PC-9 (cell line): ENCODE measurements around the gene PP2D1. TPM values are rescaled to one million over a fixed set of nuclear protein-coding genes. Genes with fewer than 3 reads are reported as not detected.

Experiments
- BruUV-seq: library from RNA; stranded (reverse); fragments of 400-500 nt; replicated peaks from 2 replicates; lab custom pipeline; 2021; lab: Mats Ljungman, UMichigan
- CTCF ChIA-PET: fragments of 300-600 bp; sonication (Branson Sonifier 250); formaldehyde crosslinking; loops from one replicate; lab custom pipeline; 2022; ENCODE audit warnings: antibody characterized with exemption; lab: Charles Lee
- POLR2A ChIA-PET: fragments of 300-600 bp; sonication (Branson Sonifier 250); formaldehyde crosslinking; loops from one replicate; lab custom pipeline; 2022; ENCODE audit warnings: antibody characterized with exemption; ENCODE audit not compliant: unreplicated experiment; lab: Charles Lee
- DNase-seq, 2 experiments: peaks; one replicate each; pipeline versions ENCODE4 v3.0.0 to v3.0.0-alpha.2; 2015 to 2022; ENCODE audit warnings: mixed read lengths in 1 of 2
- H2AFZ ChIP-seq: fragments of 200-600 bp; sonication (generic); 2 replicates; pipeline ENCODE4 v1.8.1; 2017; ENCODE audit warnings: antibody characterized with exemption
- H3F3A ChIP-seq: fragments of 200-600 bp; sonication (generic); 2 replicates; pipeline ENCODE4 v1.8.1; 2017; ENCODE audit warnings: antibody characterized with exemption, mild to moderate bottlenecking, low read depth; ENCODE audit not compliant: insufficient read depth
- H3K27ac ChIP-seq: fragments of 200-600 bp; sonication (generic); 2 replicates; pipeline ENCODE4 v1.6.1; 2016; ENCODE audit warnings: mixed run types
- H3K27me3 ChIP-seq: fragments of 200-600 bp; sonication (generic); 2 replicates; pipeline ENCODE4 v1.6.1; 2016; ENCODE audit warnings: low read depth, mixed run types; ENCODE audit not compliant: insufficient read depth
- H3K36me3 ChIP-seq: fragments of 200-600 bp; sonication (generic); 2 replicates; pipeline ENCODE4 v1.6.1; 2016; ENCODE audit warnings: low read depth, mixed run types
- H3K4me1 ChIP-seq: fragments of 200-600 bp; sonication (generic); replicated peaks from 2 replicates; pipeline ENCODE4 v1.6.1; 2016; ENCODE audit warnings: mixed run types; ENCODE audit not compliant: insufficient read depth
- H3K4me2 ChIP-seq: fragments of 200-600 bp; sonication (generic); 2 replicates; pipeline ENCODE4 v1.6.1; 2017; ENCODE audit warnings: mixed run types
- H3K4me3 ChIP-seq: fragments of 200-600 bp; sonication (generic); 2 replicates; pipeline ENCODE4 v1.6.1; 2016; ENCODE audit warnings: mixed run types
- H3K79me2 ChIP-seq: fragments of 200-600 bp; sonication (generic); 2 replicates; pipeline ENCODE4 v1.6.1; 2017; ENCODE audit warnings: low read depth, mixed run types
- H3K9me2 ChIP-seq: fragments of 200-600 bp; sonication (generic); 2 replicates; pipeline ENCODE4 v1.8.1; 2017; ENCODE audit warnings: mild to moderate bottlenecking; ENCODE audit not compliant: insufficient read depth
- H3K9me3 ChIP-seq: fragments of 200-600 bp; sonication (generic); 2 replicates; pipeline ENCODE4 v1.8.1; 2016; ENCODE audit warnings: low read depth; ENCODE audit not compliant: insufficient read depth
- H4K20me1 ChIP-seq: fragments of 200-600 bp; sonication (generic); 2 replicates; pipeline ENCODE4 v1.8.1; 2017; ENCODE audit not compliant: insufficient read depth
- EZH2 ChIP-seq: fragments of 200-600 bp; sonication (generic); IDR thresholded peaks from 2 replicates; pipeline ENCODE4 v1.8.0; 2017; ENCODE audit warnings: antibody characterized with exemption, low read depth
- intact Hi-C: fragments of 100-400 bp; cut with micrococcal nuclease; formaldehyde crosslinking; loops from one replicate; pipeline ENCODE4 v1.10.0; 2022; ENCODE audit not compliant: unreplicated experiment
- total RNA-seq: library from RNA; stranded (reverse); gene quantifications from 2 replicates; pipeline ENCODE4 v1.2.3, GENCODE V29; 2021
- TF ChIP-seq, protein P1 (sequence below): fragments of 200-600 bp; sonication (generic); conservative IDR thresholded peaks from 2 replicates; pipeline ENCODE4 v1.6.1; 2017; ENCODE audit warnings: mixed run types, antibody characterized with exemption, mild to moderate bottlenecking, moderate library complexity

PP2D1 gene
- total RNA-seq, 1 experiment from 2014 or later: not detected

DNA sequence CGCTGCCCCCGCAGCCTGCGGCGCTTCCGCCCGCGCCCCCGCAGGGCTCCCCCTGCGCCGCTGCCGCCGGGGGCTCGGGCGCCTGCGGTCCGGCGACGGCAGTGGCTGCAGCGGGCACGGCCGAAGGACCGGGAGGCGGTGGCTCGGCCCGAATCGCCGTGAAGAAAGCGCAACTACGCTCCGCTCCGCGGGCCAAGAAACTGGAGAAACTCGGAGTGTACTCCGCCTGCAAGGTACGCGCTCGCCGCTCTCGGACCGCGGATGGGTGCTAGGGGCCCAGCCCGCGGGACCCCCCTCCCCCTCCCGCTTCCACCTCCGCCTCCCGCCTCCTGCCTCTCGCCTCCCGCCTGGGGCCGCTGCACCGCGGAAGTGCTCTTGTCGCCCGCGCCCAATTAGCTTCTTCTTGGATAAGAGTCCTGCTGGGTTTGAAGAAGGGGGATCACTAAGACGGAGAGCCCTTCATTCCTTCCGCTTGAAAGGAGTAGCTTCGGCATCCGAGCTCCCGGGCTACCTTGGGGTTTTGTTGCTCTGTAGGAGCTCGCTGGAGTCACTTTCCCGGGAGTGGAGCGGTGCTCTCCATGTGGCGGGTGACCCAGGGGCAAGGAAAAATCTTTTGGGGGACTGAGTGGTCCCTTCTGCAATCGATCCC is 28.6 kb upstream of the PP2D1 start:
- Histone ChIP-seq H3K4me3 (peak overlapping the region; percentile 62), H3K36me3 (no peaks in the 10 kb centered on the region), H3K9me2 (no peaks in the 10 kb centered on the region), H3F3A (peaks cover 13% of the 10 kb centered on the region; the same call in 1 of the 2 replicates), H4K20me1 (no peaks in the 10 kb centered on the region; the same call in 1 of the 2 replicates), H3K79me2 (no peaks in the 10 kb centered on the region), H3K9me3 (no peaks in the 10 kb centered on the region), H2AFZ (peak overlapping the region; percentile 89), H3K4me2 (peak overlapping the region; percentile 98), H3K27ac (no peak overlapping the region), H3K4me1 (peaks cover 27% of the 10 kb centered on the region), H3K27me3 (no peaks in the 10 kb centered on the region)
- no TSS peak for BruUV-seq
- ChIA-PET CTCF (interaction anchor here (0.5 to 0.7 kb wide), 2 partner anchors 17 to 176 kb away, joined by 4 to 11 read pairs; no protein-coding TSS in a partner anchor), POLR2A (no interaction called here)
- intact Hi-C loops: loop anchor here (1.0 to 5.0 kb wide), 5 partner anchors 14 to 152 kb away; partner anchors contain the start of genes RAB5A and SGO1
- TF ChIP-seq, protein P1, sequence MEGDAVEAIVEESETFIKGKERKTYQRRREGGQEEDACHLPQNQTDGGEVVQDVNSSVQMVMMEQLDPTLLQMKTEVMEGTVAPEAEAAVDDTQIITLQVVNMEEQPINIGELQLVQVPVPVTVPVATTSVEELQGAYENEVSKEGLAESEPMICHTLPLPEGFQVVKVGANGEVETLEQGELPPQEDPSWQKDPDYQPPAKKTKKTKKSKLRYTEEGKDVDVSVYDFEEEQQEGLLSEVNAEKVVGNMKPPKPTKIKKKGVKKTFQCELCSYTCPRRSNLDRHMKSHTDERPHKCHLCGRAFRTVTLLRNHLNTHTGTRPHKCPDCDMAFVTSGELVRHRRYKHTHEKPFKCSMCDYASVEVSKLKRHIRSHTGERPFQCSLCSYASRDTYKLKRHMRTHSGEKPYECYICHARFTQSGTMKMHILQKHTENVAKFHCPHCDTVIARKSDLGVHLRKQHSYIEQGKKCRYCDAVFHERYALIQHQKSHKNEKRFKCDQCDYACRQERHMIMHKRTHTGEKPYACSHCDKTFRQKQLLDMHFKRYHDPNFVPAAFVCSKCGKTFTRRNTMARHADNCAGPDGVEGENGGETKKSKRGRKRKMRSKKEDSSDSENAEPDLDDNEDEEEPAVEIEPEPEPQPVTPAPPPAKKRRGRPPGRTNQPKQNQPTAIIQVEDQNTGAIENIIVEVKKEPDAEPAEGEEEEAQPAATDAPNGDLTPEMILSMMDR: no peak
- no peak for TF ChIP-seq EZH2
- DNase-seq: peak in 1 of 2 experiments; percentile 49

DNA sequence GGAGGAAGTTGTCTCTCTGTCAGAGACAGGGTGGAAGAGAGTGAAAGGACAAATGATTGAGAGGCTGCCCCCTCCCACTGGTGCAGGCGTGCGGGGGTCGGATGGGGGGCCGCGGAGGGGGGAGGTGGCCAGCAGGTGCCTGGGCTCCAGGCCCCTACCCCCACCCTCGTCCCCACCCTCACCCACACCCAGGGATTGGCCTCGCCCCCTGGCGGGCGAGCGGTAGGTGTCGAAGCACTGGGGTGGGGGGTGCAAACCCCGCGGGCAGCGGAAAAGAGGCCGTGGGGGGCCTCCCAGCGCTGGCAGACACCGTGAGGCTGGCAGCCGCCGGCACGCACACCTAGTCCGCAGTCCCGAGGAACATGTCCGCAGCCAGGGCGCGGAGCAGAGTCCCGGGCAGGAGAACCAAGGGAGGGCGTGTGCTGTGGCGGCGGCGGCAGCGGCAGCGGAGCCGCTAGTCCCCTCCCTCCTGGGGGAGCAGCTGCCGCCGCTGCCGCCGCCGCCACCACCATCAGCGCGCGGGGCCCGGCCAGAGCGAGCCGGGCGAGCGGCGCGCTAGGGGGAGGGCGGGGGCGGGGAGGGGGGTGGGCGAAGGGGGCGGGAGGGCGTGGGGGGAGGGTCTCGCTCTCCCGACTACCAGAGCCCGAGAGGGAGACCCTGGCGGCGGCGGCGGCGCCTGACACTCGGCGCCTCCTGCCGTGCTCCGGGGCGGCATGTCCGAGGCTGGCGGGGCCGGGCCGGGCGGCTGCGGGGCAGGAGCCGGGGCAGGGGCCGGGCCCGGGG is 27.9 kb upstream of the PP2D1 start, which contains the start of gene KAT2B:
KAT2B (plus strand) TSS at position 682 of the 783 bp plus-strand sequence; CDS start at position 714, 32 bp downstream.
- Histone ChIP-seq H3K27ac (no peak within 1 kb of the TSS), H3K79me2 (no peaks in the 10 kb centered on the region), H3K4me3 (peak within 1 kb of the TSS; percentile 80), H3K27me3 (no peaks in the 10 kb centered on the region), H3K4me1 (peaks cover 26% of the 10 kb centered on the region), H3K9me3 (no peaks in the 10 kb centered on the region), H4K20me1 (no peaks in the 10 kb centered on the region; the same call in 1 of the 2 replicates), H3K36me3 (no peaks in the 10 kb centered on the region), H3K9me2 (no peaks in the 10 kb centered on the region), H3F3A (peaks cover 13% of the 10 kb centered on the region; the same call in 1 of the 2 replicates), H2AFZ (peak within 1 kb of the TSS; percentile 89), H3K4me2 (peak within 1 kb of the TSS; percentile 98)
- no peak for TF ChIP-seq EZH2
- TF ChIP-seq, protein P1: peak; percentile 79
- DNase-seq: peak in 1 of 2 experiments; percentile 67
- BruUV-seq: no TSS peak
- POLR2A ChIA-PET: no interaction called here
- CTCF ChIA-PET: interaction anchor here (0.5 kb wide), 1 partner anchor 16 kb away, joined by 4 read pairs; no protein-coding TSS in a partner anchor
- intact Hi-C loops: loop anchor here (2.0 to 5.0 kb wide), 4 partner anchors 68 to 151 kb away; partner anchors contain the start of genes RAB5A and SGO1

DNA sequence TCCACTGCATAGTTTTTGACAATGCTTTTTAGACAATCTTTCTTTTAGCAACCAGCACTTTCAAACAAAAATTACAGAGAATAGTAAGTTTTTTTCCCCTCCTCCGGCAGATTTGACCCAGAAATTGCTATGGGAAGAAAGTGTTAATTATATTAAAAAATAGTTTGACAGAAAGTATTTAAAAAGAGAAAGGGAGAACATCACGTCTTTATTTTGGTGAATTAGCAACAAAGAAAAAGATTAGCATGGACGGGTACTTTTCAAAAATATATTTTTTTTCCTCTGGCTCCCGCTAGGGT is 27.4 kb upstream of the PP2D1 start:
- intact Hi-C loops: no loop called here
- Histone ChIP-seq H3K4me3 (peak overlapping the region; percentile 80), H3K79me2 (no peaks in the 10 kb centered on the region), H3F3A (peaks cover 13% of the 10 kb centered on the region; the same call in 1 of the 2 replicates), H3K36me3 (no peaks in the 10 kb centered on the region), H3K9me2 (no peaks in the 10 kb centered on the region), H3K4me1 (peaks cover 21% of the 10 kb centered on the region), H3K27ac (no peak overlapping the region), H2AFZ (peak overlapping the region; percentile 87), H3K4me2 (peak overlapping the region; percentile 90), H3K9me3 (no peaks in the 10 kb centered on the region), H4K20me1 (no peaks in the 10 kb centered on the region; the same call in 1 of the 2 replicates), H3K27me3 (no peaks in the 10 kb centered on the region)
- DNase-seq: no peak
- TF ChIP-seq, protein P1: no peak
- TF ChIP-seq EZH2: no peak
- ChIA-PET CTCF (no interaction called here), POLR2A (no interaction called here)
- no TSS peak for BruUV-seq
